Measurements from ENCODE around the gene YWHAE.
A peak's percentile ranks its signal among the peaks of the same experiment; 100 is the strongest.
"Not testable (repeated sequence)": the region's sequence is repeated elsewhere in the genome, so short reads cannot be mapped to it uniquely, and the experiment has no call there.

Gene YWHAE

DNA sequence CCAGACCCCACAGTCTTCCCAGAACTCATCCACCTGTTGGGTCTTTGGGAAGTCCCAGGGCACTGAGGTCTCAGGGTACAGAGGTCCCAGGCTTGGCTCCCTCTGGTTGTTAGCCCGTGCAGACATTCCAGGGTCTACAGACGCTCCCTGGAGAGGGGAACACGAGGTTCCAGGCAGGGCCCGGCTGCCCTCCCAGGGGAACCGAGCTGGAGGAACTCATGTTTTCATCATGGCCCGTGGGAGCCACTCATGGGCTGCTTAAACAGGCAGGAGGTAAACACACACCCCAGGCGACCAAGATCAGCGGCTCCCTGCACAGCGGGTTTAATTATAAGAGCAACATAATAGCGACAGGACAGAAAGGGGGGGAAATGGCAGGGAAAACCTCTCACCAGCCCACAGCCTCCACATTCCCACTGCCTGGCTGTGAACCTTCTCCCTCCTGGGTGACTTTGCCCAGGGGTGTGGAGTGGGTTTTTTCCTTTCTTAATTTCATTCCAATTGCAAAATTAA, 84.1 kb downstream of the YWHAE start:
- peak overlapping the region; percentile 24 for H3K4me2 ChIP-seq
- TF ChIP-seq Cebpa-rat (IDR thresholded peaks at IDR 0.05), result no peak
- no peaks in the 10 kb centered on the region for H3K36me3 ChIP-seq
- H3K9me3 ChIP-seq, result no peaks in the 10 kb centered on the region
- H3K4me3 ChIP-seq, result no peak overlapping the region
- H4K20me1 ChIP-seq, result no peaks in the 10 kb centered on the region
- H3K4me1 ChIP-seq, result peaks cover 16% of the 10 kb centered on the region
- H3K9ac ChIP-seq, result no peak overlapping the region
- no peak overlapping the region for H3K27ac ChIP-seq
- no peaks in the 10 kb centered on the region for H3K27me3 ChIP-seq

DNA sequence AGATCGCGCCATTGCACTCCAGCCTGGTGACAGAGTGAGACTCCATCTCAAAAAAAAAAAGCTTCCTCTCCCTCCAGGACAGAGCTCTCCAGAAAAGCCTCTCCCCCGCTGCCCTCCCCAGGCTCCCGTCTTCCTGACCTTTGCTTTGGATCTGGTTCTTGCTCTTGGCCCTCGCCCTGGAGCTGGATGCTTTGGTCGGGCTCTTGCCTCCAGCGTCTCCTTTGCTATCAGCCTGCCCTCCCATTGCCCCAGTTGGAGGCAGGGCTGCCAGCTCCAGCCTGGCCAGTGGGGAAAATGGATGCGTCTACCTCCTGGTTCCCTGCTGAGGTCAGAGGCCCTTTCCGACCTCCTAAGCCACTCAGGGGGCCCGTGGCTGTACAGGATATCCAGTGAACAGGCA, 84.6 kb downstream of the YWHAE start:
- H3K9me3 ChIP-seq, result no peaks in the 10 kb centered on the region
- H3K9ac ChIP-seq, result no peak overlapping the region
- no peaks in the 10 kb centered on the region for H4K20me1 ChIP-seq
- no peak for TF ChIP-seq Cebpa-rat (IDR thresholded peaks at IDR 0.05)
- no peaks in the 10 kb centered on the region for H3K36me3 ChIP-seq
- no peak overlapping the region for H3K4me3 ChIP-seq
- H3K27ac ChIP-seq, result no peak overlapping the region
- H3K4me2 ChIP-seq, result no peak overlapping the region
- H3K27me3 ChIP-seq, result no peaks in the 10 kb centered on the region
- H3K4me1 ChIP-seq, result peaks cover 16% of the 10 kb centered on the region

GRCh38 chr17:1313270-1314005, 86.6 kb downstream of the YWHAE start:
- H3K9me3 ChIP-seq, result no peaks in the 10 kb centered on the region
- peaks cover 16% of the 10 kb centered on the region for H3K4me1 ChIP-seq
- no peaks in the 10 kb centered on the region for H3K27me3 ChIP-seq
- H3K4me2 ChIP-seq, result no peak overlapping the region
- TF ChIP-seq Cebpa-rat (IDR thresholded peaks at IDR 0.05), result no peak; the same call in 1 of the 2 replicates
- H3K27ac ChIP-seq, result no peak overlapping the region
- no peaks in the 10 kb centered on the region for H4K20me1 ChIP-seq
- H3K36me3 ChIP-seq, result no peaks in the 10 kb centered on the region
- no peak overlapping the region for H3K4me3 ChIP-seq
- no peak overlapping the region for H3K9ac ChIP-seq

GRCh38 chr17:1312261-1312870, 87.7 kb downstream of the YWHAE start:
- no peak overlapping the region for H3K4me2 ChIP-seq
- no peaks in the 10 kb centered on the region for H3K9me3 ChIP-seq
- no peak overlapping the region for H3K9ac ChIP-seq
- no peaks in the 10 kb centered on the region for H3K36me3 ChIP-seq
- TF ChIP-seq Cebpa-rat (IDR thresholded peaks at IDR 0.05), result no peak
- no peak overlapping the region for H3K4me3 ChIP-seq
- no peaks in the 10 kb centered on the region for H4K20me1 ChIP-seq
- H3K4me1 ChIP-seq, result peaks cover 16% of the 10 kb centered on the region
- H3K27me3 ChIP-seq, result no peaks in the 10 kb centered on the region
- H3K27ac ChIP-seq, result no peak overlapping the region

DNA sequence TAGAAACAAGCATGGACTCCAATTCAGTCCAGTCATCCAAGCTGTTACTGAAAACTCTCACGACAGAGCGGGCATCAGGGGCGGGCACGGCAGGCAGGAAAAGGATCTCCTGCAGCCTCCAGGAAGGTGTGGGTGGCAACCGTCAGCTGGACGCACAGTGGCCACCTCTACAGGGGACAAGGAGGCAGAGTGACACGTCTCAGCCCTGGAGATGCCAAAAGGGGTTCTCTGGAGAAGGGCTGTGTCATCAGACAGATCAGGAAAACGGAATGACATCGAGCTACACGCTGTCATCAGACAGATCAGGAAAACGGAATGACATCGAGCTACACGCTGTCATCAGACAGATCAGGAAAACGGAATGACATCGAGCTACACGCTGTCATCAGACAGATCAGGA, 92.2 kb downstream of the YWHAE start:
- not testable (repeated sequence) for H3K27ac ChIP-seq, H3K4me2 ChIP-seq

DNA sequence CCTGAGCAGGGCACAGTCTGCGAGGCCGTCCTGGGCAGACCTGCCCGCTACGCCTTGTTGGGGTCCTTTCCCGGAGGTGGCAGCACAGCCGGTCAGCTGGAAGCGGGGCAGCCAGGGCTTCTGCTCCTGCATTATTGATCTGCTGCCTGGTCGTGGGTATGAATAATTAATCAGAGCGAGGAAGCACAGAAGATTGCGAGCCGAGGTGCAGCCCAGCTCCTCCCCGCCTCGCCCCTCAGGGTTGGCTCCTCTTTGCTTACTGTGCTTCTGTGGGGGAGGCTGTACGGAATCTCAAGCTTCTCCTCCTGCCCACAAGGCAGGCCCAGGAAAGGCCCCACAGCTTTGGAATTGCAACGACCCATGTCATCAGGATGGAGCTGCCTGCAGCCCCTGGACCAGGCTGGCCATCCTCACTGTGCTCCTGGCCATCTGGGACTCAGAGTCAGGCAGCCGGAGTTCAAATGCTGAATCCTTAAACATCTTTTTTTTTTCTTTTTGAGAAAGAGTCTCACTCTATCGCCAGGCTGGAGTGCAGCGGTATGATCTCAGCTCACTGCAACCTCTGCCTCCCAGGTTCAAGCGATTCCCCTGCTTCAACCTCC, 95.0 kb downstream of the YWHAE start:
- no peak for TF ChIP-seq Cebpa-rat (IDR thresholded peaks at IDR 0.05)
- Histone ChIP-seq H3K4me3 (no peak overlapping the region), H3K9me3 (no peaks in the 10 kb centered on the region), H3K27me3 (no peaks in the 10 kb centered on the region), H3K4me1 (peaks cover 21% of the 10 kb centered on the region), H3K27ac (no peak overlapping the region), H3K9ac (no peak overlapping the region), H3K36me3 (no peaks in the 10 kb centered on the region), H3K4me2 (no peak overlapping the region), H4K20me1 (no peaks in the 10 kb centered on the region)

More for the DNA sequence above, 92.2 kb downstream of the YWHAE start:
- H3K4me1 ChIP-seq, H3K36me3 ChIP-seq, H4K20me1 ChIP-seq, H3K9me3 ChIP-seq, H3K4me3 ChIP-seq, H3K27me3 ChIP-seq, H3K9ac ChIP-seq: not testable (repeated sequence)

- no peak for TF ChIP-seq Cebpa-rat (IDR thresholded peaks at IDR 0.05)
- no peaks in the 10 kb centered on the region for H3K27me3 ChIP-seq
- H4K20me1 ChIP-seq, result no peaks in the 10 kb centered on the region
- H3K9me3 ChIP-seq, result no peaks in the 10 kb centered on the region
- no peak overlapping the region for H3K4me3 ChIP-seq
- H3K36me3 ChIP-seq, result no peaks in the 10 kb centered on the region
- H3K4me2 ChIP-seq, result no peak overlapping the region
- H3K4me1 ChIP-seq, result peaks cover 27% of the 10 kb centered on the region
- H3K9ac ChIP-seq, result no peak overlapping the region
- H3K27ac ChIP-seq, result no peak overlapping the region
Observed at GRCh38 chr17:1304522-1304921, 95.5 kb downstream of the YWHAE start.

- Histone ChIP-seq H4K20me1 (no peaks in the 10 kb centered on the region), H3K4me3 (no peak overlapping the region), H3K36me3 (no peaks in the 10 kb centered on the region), H3K4me2 (no peak overlapping the region), H3K9me3 (no peaks in the 10 kb centered on the region), H3K9ac (no peak overlapping the region), H3K27ac (no peak overlapping the region), H3K27me3 (peaks cover 4% of the 10 kb centered on the region; the same call in 1 of the 2 replicates), H3K4me1 (peaks cover 40% of the 10 kb centered on the region)
- TF ChIP-seq Cebpa-rat (IDR thresholded peaks at IDR 0.05), result no peak
Observed at GRCh38 chr17:1302761-1303160, 97.3 kb downstream of the YWHAE start.

- TF ChIP-seq Cebpa-rat (IDR thresholded peaks at IDR 0.05), result no peak
- Histone ChIP-seq H3K9me3 (no peaks in the 10 kb centered on the region), H3K9ac (peak overlapping the region; percentile 25; the same call in 1 of the 2 replicates), H3K4me1 (peaks cover 40% of the 10 kb centered on the region), H3K27ac (0 out of 2 replicates have a peak overlapping the region, but pooled peaks have one; percentile 27), H4K20me1 (no peaks in the 10 kb centered on the region), H3K36me3 (no peaks in the 10 kb centered on the region), H3K4me2 (peak overlapping the region; percentile 72), H3K27me3 (peaks cover 4% of the 10 kb centered on the region; the same call in 1 of the 2 replicates), H3K4me3 (no peak overlapping the region)
Observed at GRCh38 chr17:1301546-1301945, 98.5 kb downstream of the YWHAE start.

- peak overlapping the region; percentile 72 for H3K4me2 ChIP-seq
- H3K27me3 ChIP-seq, result peaks cover 4% of the 10 kb centered on the region; the same call in 1 of the 2 replicates
- no peak for TF ChIP-seq Cebpa-rat (IDR thresholded peaks at IDR 0.05)
Observed at GRCh38 chr17:1300371-1300905, 99.6 kb downstream of the YWHAE start.

More at GRCh38 chr17:1300371-1300905, 99.6 kb downstream of the YWHAE start:
- no peak overlapping the region for H3K27ac ChIP-seq
- H4K20me1 ChIP-seq, result no peaks in the 10 kb centered on the region
- no peaks in the 10 kb centered on the region for H3K36me3 ChIP-seq
- no peak overlapping the region for H3K4me3 ChIP-seq
- no peaks in the 10 kb centered on the region for H3K9me3 ChIP-seq
- no peak overlapping the region for H3K9ac ChIP-seq
- H3K4me1 ChIP-seq, result peaks cover 45% of the 10 kb centered on the region
